Measurements from ENCODE around the gene RBFA. TPM values are rescaled to one million over a fixed set of nuclear protein-coding genes. Genes with fewer than 3 reads are reported as not detected.
A peak's percentile ranks its signal among the peaks of the same experiment; 100 is the strongest.

RBFA gene
- total RNA-seq, 2 experiments from 2014 or later, result 25.9 to 28.1 TPM

DNA sequence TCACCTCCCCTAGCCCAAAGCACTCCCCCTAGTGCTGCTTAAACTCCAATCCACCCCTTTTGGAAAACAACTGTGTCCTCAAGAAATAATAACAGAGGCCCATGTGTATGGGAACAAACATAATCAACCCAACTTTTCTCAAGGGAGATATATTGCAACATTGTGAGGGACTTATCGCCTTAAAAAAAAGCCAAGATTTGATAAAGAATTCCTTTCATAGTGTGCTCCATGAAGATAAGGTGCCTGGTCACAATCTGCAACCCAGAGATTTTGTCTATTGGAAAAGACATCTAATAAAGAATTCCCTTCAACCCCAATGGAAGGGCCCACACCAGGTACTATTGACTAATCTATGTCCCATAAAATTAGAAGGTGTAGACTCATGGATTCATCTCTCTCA lies 4.5 kb upstream of the RBFA start:
- H3K4me2 ChIP-seq (ENCODE audit: low read length), result no peak overlapping the region
- no peak for TF ChIP-seq EZH2phosphoT487 (IDR thresholded peaks at IDR 0.05; ENCODE audit: borderline replicate concordance, low read depth, low read length)
- ChIA-PET CTCF (ENCODE audit: unreplicated experiment) (no interaction called here), POLR2A (no interaction called here)
- peaks cover 1% of the 10 kb centered on the region for H3K79me2 ChIP-seq (ENCODE audit: insufficient read depth, low read depth, low read length)
- H3K4me1 ChIP-seq (ENCODE audit: insufficient read depth, low read length, poor library complexity, severe bottlenecking), result peaks cover 8% of the 10 kb centered on the region
- no peak overlapping the region for H3K4me3 ChIP-seq (ENCODE audit: low read depth, low read length, poor library complexity, severe bottlenecking)
- no peak overlapping the region for H3K27ac ChIP-seq (ENCODE audit: low read depth, low read length, poor library complexity, severe bottlenecking)
- no peak for DNase-seq (ENCODE audit: low spot score)
- H3K36me3 ChIP-seq (ENCODE audit: insufficient read depth, low read length), result no peaks in the 10 kb centered on the region
- intact Hi-C loops (cut with micrococcal nuclease; ENCODE audit: unreplicated experiment), result loop anchor here (5.0 to 10.0 kb wide), 2 partner anchors 78 to 125 kb away; partner anchors contain the start of gene ADNP2
- BruUV-seq (replicated peaks), result no TSS peak
- no peaks in the 10 kb centered on the region for H4K20me1 ChIP-seq (ENCODE audit: insufficient read depth, low read length)
- H3K9me3 ChIP-seq (ENCODE audit: low read length), result no peaks in the 10 kb centered on the region
- no peaks in the 10 kb centered on the region for H3K9me2 ChIP-seq (ENCODE audit: insufficient read depth, low read length)
- no peak overlapping the region for H2AFZ ChIP-seq (ENCODE audit: low read length)

DNA sequence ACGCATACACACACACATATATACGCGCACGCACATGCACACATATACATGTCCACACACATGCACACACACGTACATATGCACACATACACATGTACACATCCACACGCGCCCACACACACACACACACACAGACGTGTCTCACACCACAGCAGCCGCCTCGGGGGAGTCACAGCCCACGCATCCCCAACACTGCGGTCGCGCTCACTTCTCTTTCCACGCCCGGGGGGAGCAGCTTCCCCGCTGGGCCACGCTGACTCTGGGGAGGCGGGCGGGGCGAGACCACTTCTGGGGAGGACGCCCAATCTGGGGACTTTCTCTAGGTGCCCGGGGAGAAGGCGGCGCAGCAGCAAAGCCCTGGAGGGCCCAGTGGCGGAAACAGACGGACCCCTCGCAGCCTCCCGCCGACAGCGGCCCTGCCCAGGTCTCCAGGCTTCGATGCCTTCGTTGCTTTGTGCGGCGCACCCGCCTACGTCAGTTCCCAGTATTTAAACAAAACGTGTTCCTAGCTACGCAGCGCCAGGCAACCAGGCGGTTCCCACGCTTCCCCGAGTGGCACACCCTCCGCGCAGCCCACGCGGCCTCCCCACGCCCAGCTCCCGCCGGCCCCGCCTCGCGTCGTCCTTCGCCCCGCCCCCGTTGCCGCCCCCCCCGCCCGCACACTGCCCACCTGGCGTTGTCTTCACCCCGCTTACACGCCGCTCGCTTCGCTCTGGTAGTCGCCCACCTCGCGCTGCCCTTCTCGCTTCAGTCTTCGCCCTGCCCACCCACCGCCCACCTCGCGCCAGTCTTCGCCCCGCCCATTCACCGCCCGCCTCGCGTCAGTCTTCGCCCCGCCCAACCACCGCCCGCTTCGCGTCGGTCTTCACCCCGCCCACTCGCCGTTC lies 810 bp upstream of the RBFA start:
- H3K36me3 ChIP-seq (ENCODE audit: insufficient read depth, low read length), result 0 out of 2 replicates have a peak, but pooled peaks cover 11% of the 10 kb centered on the region
- no peak for DNase-seq (ENCODE audit: low spot score)
- POLR2A ChIA-PET, result interaction anchor here (0.6 kb wide), 1 partner anchor 126 kb away, joined by 3 read pairs; no protein-coding TSS in a partner anchor
- peak overlapping the region; percentile 78; the same call in 1 of the 2 replicates for H2AFZ ChIP-seq (ENCODE audit: low read length)
- no TSS peak for BruUV-seq (replicated peaks)
- H3K9me2 ChIP-seq (ENCODE audit: insufficient read depth, low read length), result no peaks in the 10 kb centered on the region
- H3K4me1 ChIP-seq (ENCODE audit: insufficient read depth, low read length, poor library complexity, severe bottlenecking), result peaks cover 19% of the 10 kb centered on the region
- no peak for TF ChIP-seq EZH2phosphoT487 (IDR thresholded peaks at IDR 0.05; ENCODE audit: borderline replicate concordance, low read depth, low read length)
- TF ChIP-seq, protein P1, sequence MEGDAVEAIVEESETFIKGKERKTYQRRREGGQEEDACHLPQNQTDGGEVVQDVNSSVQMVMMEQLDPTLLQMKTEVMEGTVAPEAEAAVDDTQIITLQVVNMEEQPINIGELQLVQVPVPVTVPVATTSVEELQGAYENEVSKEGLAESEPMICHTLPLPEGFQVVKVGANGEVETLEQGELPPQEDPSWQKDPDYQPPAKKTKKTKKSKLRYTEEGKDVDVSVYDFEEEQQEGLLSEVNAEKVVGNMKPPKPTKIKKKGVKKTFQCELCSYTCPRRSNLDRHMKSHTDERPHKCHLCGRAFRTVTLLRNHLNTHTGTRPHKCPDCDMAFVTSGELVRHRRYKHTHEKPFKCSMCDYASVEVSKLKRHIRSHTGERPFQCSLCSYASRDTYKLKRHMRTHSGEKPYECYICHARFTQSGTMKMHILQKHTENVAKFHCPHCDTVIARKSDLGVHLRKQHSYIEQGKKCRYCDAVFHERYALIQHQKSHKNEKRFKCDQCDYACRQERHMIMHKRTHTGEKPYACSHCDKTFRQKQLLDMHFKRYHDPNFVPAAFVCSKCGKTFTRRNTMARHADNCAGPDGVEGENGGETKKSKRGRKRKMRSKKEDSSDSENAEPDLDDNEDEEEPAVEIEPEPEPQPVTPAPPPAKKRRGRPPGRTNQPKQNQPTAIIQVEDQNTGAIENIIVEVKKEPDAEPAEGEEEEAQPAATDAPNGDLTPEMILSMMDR (conservative IDR thresholded peaks at IDR 0.05; ENCODE audit: low read length), result no peak
- intact Hi-C loops (cut with micrococcal nuclease; ENCODE audit: unreplicated experiment), result loop anchor here (1.0 to 5.0 kb wide), 4 partner anchors 45 to 511 kb away; partner anchors contain the start of genes ADNP2, CTDP1 and TXNL4A
- H3K79me2 ChIP-seq (ENCODE audit: insufficient read depth, low read depth, low read length), result peaks cover 14% of the 10 kb centered on the region
- peak overlapping the region; percentile 89 for H3K4me2 ChIP-seq (ENCODE audit: low read length)
- peaks cover 7% of the 10 kb centered on the region; the same call in 1 of the 2 replicates for H4K20me1 ChIP-seq (ENCODE audit: insufficient read depth, low read length)
- CTCF ChIA-PET (ENCODE audit: unreplicated experiment), result interaction anchor here (0.6 to 0.7 kb wide), 4 partner anchors 50 to 172 kb away, joined by 3 to 10 read pairs (median 4); no protein-coding TSS in a partner anchor
- peak overlapping the region; percentile 73 for H3K4me3 ChIP-seq (ENCODE audit: low read depth, low read length, poor library complexity, severe bottlenecking)
- H3K27ac ChIP-seq (ENCODE audit: low read depth, low read length, poor library complexity, severe bottlenecking), result peak overlapping the region; percentile 42
- no peaks in the 10 kb centered on the region for H3K9me3 ChIP-seq (ENCODE audit: low read length)

- 0 out of 2 replicates have a peak, but pooled peaks cover 15% of the 10 kb centered on the region for H3K36me3 ChIP-seq (ENCODE audit: insufficient read depth, low read length)
- H2AFZ ChIP-seq (ENCODE audit: low read length), result peak overlapping the region; percentile 56; the same call in 1 of the 2 replicates
- intact Hi-C loops (cut with micrococcal nuclease; ENCODE audit: unreplicated experiment), result loop anchor here (2.0 to 5.0 kb wide), 3 partner anchors 72 to 512 kb away; partner anchors contain the start of genes ADNP2 and CTDP1
- H3K27ac ChIP-seq (ENCODE audit: low read depth, low read length, poor library complexity, severe bottlenecking), result peak overlapping the region; percentile 54
- H3K9me2 ChIP-seq (ENCODE audit: insufficient read depth, low read length), result no peaks in the 10 kb centered on the region
- ChIA-PET CTCF (ENCODE audit: unreplicated experiment) (no interaction called here), POLR2A (no interaction called here)
- H3K9me3 ChIP-seq (ENCODE audit: low read length), result no peaks in the 10 kb centered on the region
- peaks cover 14% of the 10 kb centered on the region for H3K79me2 ChIP-seq (ENCODE audit: insufficient read depth, low read depth, low read length)
- TSS peak; percentile 74 for BruUV-seq (replicated peaks)
- peak overlapping the region; percentile 89 for H3K4me2 ChIP-seq (ENCODE audit: low read length)
- TF ChIP-seq, protein P1 (conservative IDR thresholded peaks at IDR 0.05; ENCODE audit: low read length), result no peak
- TF ChIP-seq EZH2phosphoT487 (IDR thresholded peaks at IDR 0.05; ENCODE audit: borderline replicate concordance, low read depth, low read length), result no peak
- H4K20me1 ChIP-seq (ENCODE audit: insufficient read depth, low read length), result peaks cover 7% of the 10 kb centered on the region; the same call in 1 of the 2 replicates
- peak overlapping the region; percentile 73 for H3K4me3 ChIP-seq (ENCODE audit: low read depth, low read length, poor library complexity, severe bottlenecking)
- peaks cover 19% of the 10 kb centered on the region for H3K4me1 ChIP-seq (ENCODE audit: insufficient read depth, low read length, poor library complexity, severe bottlenecking)
- DNase-seq (ENCODE audit: low spot score), result no peak
Measured at GRCh38 chr18:80034852-80035406, 695 bp downstream of the RBFA start.

Measured in OCI-LY7 (cell line).